ENCODE data around the gene ST3GAL6. TPM values are rescaled to one million over a fixed set of nuclear protein-coding genes. Genes with fewer than 3 reads are reported as not detected.

ST3GAL6 gene
- total RNA-seq, 1 experiment from 2014 or later, result 67.2 TPM

GRCh38 chr3:98734735-98735134 is 28.4 kb upstream of the ST3GAL6 start:
- peaks cover 10% of the 10 kb centered on the region for H3K9me3 Mint-ChIP-seq (ENCODE audit: unreplicated experiment)
- ChIA-PET CTCF (no interaction called here), POLR2A (no interaction called here)
- intact Hi-C loops (cut with micrococcal nuclease; ENCODE audit: unreplicated experiment), result loop anchor here (1.0 kb wide), 1 partner anchor 15 kb away; no protein-coding TSS in a partner anchor
- Histone ChIP-seq H3K36me3 (ENCODE audit: control insufficient read depth, insufficient read depth, low read length) (no peaks in the 10 kb centered on the region; the same call in none of the 2 replicates), H3K4me1 (peaks cover 37% of the 10 kb centered on the region), H3K9me3 (no peaks in the 10 kb centered on the region), H3K27me3 (replicated peaks; ENCODE audit: control insufficient read depth, insufficient read depth, low read length) (no peaks in the 10 kb centered on the region), H3K4me3 (ENCODE audit: low read depth, low read length) (peak overlapping the region; percentile 13)
- TF ChIP-seq CTCF (IDR thresholded peaks at IDR 0.05; ENCODE audit: insufficient read depth in 1 of 2, low read depth in 1 of 2, low read length in 1 of 2, severe bottlenecking in 1 of 2, unreplicated experiment in 1 of 2), result no peak
- no peak overlapping the region for H3K27ac Mint-ChIP-seq (ENCODE audit: unreplicated experiment)
- no TSS peak for BruUV-seq (replicated peaks)
- peaks cover 35% of the 10 kb centered on the region for H3K4me1 Mint-ChIP-seq (ENCODE audit: low read depth, unreplicated experiment)
- peaks cover 38% of the 10 kb centered on the region for H3K36me3 Mint-ChIP-seq (ENCODE audit: insufficient read depth, unreplicated experiment)
- peak overlapping the region; percentile 85 for H3K4me3 Mint-ChIP-seq (ENCODE audit: unreplicated experiment)
- H3K27me3 Mint-ChIP-seq (ENCODE audit: insufficient read depth, unreplicated experiment), result no peaks in the 10 kb centered on the region
- no peak for DNase-seq

GRCh38 chr3:98735296-98735695 is 27.8 kb upstream of the ST3GAL6 start:
- no peak overlapping the region for H3K27ac Mint-ChIP-seq (ENCODE audit: unreplicated experiment)
- H3K4me1 Mint-ChIP-seq (ENCODE audit: low read depth, unreplicated experiment), result peaks cover 39% of the 10 kb centered on the region
- Histone ChIP-seq H3K9me3 (no peaks in the 10 kb centered on the region), H3K36me3 (ENCODE audit: control insufficient read depth, insufficient read depth, low read length) (no peaks in the 10 kb centered on the region; the same call in none of the 2 replicates), H3K27me3 (replicated peaks; ENCODE audit: control insufficient read depth, insufficient read depth, low read length) (no peaks in the 10 kb centered on the region), H3K4me3 (ENCODE audit: low read depth, low read length) (no peak overlapping the region), H3K4me1 (peaks cover 41% of the 10 kb centered on the region)
- no peaks in the 10 kb centered on the region for H3K27me3 Mint-ChIP-seq (ENCODE audit: insufficient read depth, unreplicated experiment)
- no TSS peak for BruUV-seq (replicated peaks)
- intact Hi-C loops (cut with micrococcal nuclease; ENCODE audit: unreplicated experiment), result no loop called here
- DNase-seq, result no peak
- H3K4me3 Mint-ChIP-seq (ENCODE audit: unreplicated experiment), result peak overlapping the region; percentile 85
- CTCF ChIA-PET, result no interaction called here
- no peak for TF ChIP-seq CTCF (IDR thresholded peaks at IDR 0.05; ENCODE audit: insufficient read depth in 1 of 2, low read depth in 1 of 2, low read length in 1 of 2, severe bottlenecking in 1 of 2, unreplicated experiment in 1 of 2)
- peaks cover 10% of the 10 kb centered on the region for H3K9me3 Mint-ChIP-seq (ENCODE audit: unreplicated experiment)
- H3K36me3 Mint-ChIP-seq (ENCODE audit: insufficient read depth, unreplicated experiment), result peaks cover 41% of the 10 kb centered on the region
- POLR2A ChIA-PET, result no interaction called here

GRCh38 chr3:98735761-98736269 is 27.3 kb upstream of the ST3GAL6 start:
- peak overlapping the region; percentile 4 for H3K4me3 Mint-ChIP-seq (ENCODE audit: unreplicated experiment)
- intact Hi-C loops (cut with micrococcal nuclease; ENCODE audit: unreplicated experiment), result no loop called here

More at GRCh38 chr3:98735761-98736269, 27.3 kb upstream of the ST3GAL6 start:
- ChIA-PET CTCF (no interaction called here), POLR2A (no interaction called here)
- Histone ChIP-seq H3K4me3 (ENCODE audit: low read depth, low read length) (no peak overlapping the region), H3K9me3 (no peaks in the 10 kb centered on the region), H3K36me3 (ENCODE audit: control insufficient read depth, insufficient read depth, low read length) (no peaks in the 10 kb centered on the region; the same call in none of the 2 replicates), H3K4me1 (peaks cover 41% of the 10 kb centered on the region), H3K27me3 (replicated peaks; ENCODE audit: control insufficient read depth, insufficient read depth, low read length) (no peaks in the 10 kb centered on the region)
- no peak for DNase-seq
- peaks cover 44% of the 10 kb centered on the region for H3K4me1 Mint-ChIP-seq (ENCODE audit: low read depth, unreplicated experiment)
- no peak for TF ChIP-seq CTCF (IDR thresholded peaks at IDR 0.05; ENCODE audit: insufficient read depth in 1 of 2, low read depth in 1 of 2, low read length in 1 of 2, severe bottlenecking in 1 of 2, unreplicated experiment in 1 of 2)
- H3K36me3 Mint-ChIP-seq (ENCODE audit: insufficient read depth, unreplicated experiment), result peaks cover 46% of the 10 kb centered on the region
- H3K27me3 Mint-ChIP-seq (ENCODE audit: insufficient read depth, unreplicated experiment), result no peaks in the 10 kb centered on the region
- no TSS peak for BruUV-seq (replicated peaks)
- H3K27ac Mint-ChIP-seq (ENCODE audit: unreplicated experiment), result no peak overlapping the region
- H3K9me3 Mint-ChIP-seq (ENCODE audit: unreplicated experiment), result peaks cover 10% of the 10 kb centered on the region

Data from Caco-2 (cell line).